Cardiac muscle cell (in vitro differentiated cells and primary cell): ENCODE results near the gene ADCY5. TPM values are rescaled to one million over a fixed set of nuclear protein-coding genes. Genes with fewer than 3 reads are reported as not detected.

Experiments
- DNase-seq, 2 donors: peaks; one replicate each; pipeline versions ENCODE4 v3.0.0 to v3.0.0-alpha.2; 2010 to 2017; ENCODE audit warnings: low read depth in 1 of 2, low spot score in 1 of 2
- H3K27ac ChIP-seq: fragments of 200-600 bp; sonication (generic); 2 replicates; pipeline ENCODE4 v1.5.1; 2016
- H3K27me3 ChIP-seq: fragments of 200-600 bp; sonication (generic); 2 replicates; pipeline ENCODE4 v1.6.0; 2016; ENCODE audit warnings: control low read depth
- H3K36me3 ChIP-seq: fragments of 200-600 bp; sonication (generic); 2 replicates; pipeline ENCODE4 v1.5.1; 2016; ENCODE audit warnings: control low read depth
- H3K4me1 ChIP-seq: fragments of 200-600 bp; sonication (generic); 2 replicates; pipeline ENCODE4 v1.8.1; 2017; ENCODE audit warnings: low read depth, mild to moderate bottlenecking, mixed run types
- H3K4me3 ChIP-seq: fragments of 200-600 bp; sonication (generic); 2 replicates; pipeline ENCODE4 v1.5.1; 2016; ENCODE audit warnings: mild to moderate bottlenecking
- H3K9me3 ChIP-seq: fragments of 200-600 bp; sonication (generic); 2 replicates; pipeline ENCODE4 v1.5.1; 2017; ENCODE audit warnings: low read depth, mild to moderate bottlenecking, control low read depth
- polyA plus RNA-seq: library from polyadenylated mRNA; unstranded; fragments of >200 nt; fragmentation: Nextera tagmentation; extraction: Ambion mirVana; gene quantifications from 2 replicates; pipeline ENCODE4 v1.2.1, GENCODE V29; 2016
- total RNA-seq: library from RNA; depleted of rRNA; stranded (reverse); fragments of >200 nt; gene quantifications from 2 replicates; pipeline ENCODE4 v1.2.3, GENCODE V29; 2016
- TF ChIP-seq, protein P1 (sequence below): IDR thresholded peaks from 2 replicates; pipeline ENCODE4 v1.5.1; 2012; ENCODE audit warnings: low read depth, mild to moderate bottlenecking, low read length

ADCY5 gene
- total and polyA plus RNA-seq, 2 experiments from 2014 or later, result 38.4 to 93.7 TPM

DNA sequence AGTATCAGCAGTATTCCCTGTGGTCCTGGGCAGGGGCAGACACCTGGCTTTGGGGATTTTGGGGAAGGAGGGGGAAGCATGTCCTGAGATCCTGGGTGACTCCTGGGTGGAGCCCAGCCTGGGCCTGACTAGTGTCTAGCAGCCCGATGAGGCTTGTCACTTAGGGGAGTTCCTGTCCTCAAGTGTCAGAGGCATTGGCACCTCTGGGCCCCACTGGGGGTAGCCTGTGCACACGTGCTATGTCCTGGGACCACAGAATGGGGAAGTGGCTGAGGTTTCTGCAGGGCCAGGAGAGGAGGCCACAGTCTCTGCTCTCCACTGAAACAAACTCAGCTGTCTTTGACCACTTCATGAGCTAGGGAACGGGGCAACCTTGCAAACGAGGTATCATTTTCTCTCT lies 31.5 kb upstream of the ADCY5 start:
- DNase-seq, result no peak
- H3K36me3 ChIP-seq, result no peaks in the 10 kb centered on the region
- H3K27me3 ChIP-seq, result no peaks in the 10 kb centered on the region
- no peaks in the 10 kb centered on the region for H3K4me1 ChIP-seq
- TF ChIP-seq, protein P1, sequence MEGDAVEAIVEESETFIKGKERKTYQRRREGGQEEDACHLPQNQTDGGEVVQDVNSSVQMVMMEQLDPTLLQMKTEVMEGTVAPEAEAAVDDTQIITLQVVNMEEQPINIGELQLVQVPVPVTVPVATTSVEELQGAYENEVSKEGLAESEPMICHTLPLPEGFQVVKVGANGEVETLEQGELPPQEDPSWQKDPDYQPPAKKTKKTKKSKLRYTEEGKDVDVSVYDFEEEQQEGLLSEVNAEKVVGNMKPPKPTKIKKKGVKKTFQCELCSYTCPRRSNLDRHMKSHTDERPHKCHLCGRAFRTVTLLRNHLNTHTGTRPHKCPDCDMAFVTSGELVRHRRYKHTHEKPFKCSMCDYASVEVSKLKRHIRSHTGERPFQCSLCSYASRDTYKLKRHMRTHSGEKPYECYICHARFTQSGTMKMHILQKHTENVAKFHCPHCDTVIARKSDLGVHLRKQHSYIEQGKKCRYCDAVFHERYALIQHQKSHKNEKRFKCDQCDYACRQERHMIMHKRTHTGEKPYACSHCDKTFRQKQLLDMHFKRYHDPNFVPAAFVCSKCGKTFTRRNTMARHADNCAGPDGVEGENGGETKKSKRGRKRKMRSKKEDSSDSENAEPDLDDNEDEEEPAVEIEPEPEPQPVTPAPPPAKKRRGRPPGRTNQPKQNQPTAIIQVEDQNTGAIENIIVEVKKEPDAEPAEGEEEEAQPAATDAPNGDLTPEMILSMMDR, result no peak
- no peak overlapping the region for H3K4me3 ChIP-seq
- no peaks in the 10 kb centered on the region for H3K9me3 ChIP-seq
- no peak overlapping the region for H3K27ac ChIP-seq

DNA sequence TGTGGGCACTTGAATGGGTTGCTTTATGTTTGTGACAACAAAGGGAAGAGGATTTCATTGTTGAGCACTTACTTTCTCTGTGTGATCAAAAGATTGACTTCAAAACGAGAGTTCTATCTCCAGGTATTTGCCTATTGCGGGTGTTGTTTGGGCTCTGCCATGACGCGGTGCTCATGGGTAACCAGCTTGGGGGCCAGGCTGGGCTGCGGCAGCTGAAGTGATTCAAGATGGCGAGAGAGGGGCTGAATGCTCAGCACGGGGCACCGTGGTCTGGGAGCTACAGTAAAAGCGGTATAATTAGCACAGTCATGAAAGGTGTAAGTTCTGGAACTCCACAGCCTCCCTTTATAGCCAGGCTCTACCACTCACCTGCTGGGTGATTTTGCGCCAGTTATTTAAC lies 31.0 kb upstream of the ADCY5 start:
- TF ChIP-seq, protein P1, result no peak

DNA sequence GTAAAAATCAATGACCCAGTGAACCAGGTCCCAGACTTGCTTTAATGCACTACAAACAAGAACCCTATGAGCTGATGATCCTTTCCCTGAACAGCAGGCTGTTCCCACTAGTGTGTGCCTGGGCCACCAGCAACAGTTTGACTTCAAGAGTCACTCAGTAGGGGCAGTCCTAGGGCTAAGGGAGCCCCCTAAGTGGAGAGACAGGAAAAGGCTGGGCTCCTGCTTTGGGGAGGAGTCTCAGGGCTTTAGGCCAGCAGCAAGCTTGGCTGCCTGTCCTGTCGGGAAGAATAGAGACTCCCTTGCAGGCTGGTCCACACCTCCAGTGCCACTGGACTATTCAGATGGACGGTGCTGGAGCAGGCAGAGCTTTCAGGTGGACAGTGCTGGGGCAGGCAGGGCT lies 29.4 kb upstream of the ADCY5 start:
- Histone ChIP-seq H3K9me3 (no peaks in the 10 kb centered on the region), H3K27me3 (no peaks in the 10 kb centered on the region), H3K4me3 (no peak overlapping the region), H3K27ac (no peak overlapping the region), H3K4me1 (no peaks in the 10 kb centered on the region), H3K36me3 (no peaks in the 10 kb centered on the region)
- TF ChIP-seq, protein P1, result no peak
- DNase-seq, result no peak

More for the DNA sequence above, 31.0 kb upstream of the ADCY5 start:
- no peaks in the 10 kb centered on the region for H3K4me1 ChIP-seq
- no peaks in the 10 kb centered on the region for H3K27me3 ChIP-seq
- H3K9me3 ChIP-seq, result no peaks in the 10 kb centered on the region
- no peak for DNase-seq
- H3K36me3 ChIP-seq, result no peaks in the 10 kb centered on the region
- H3K27ac ChIP-seq, result no peak overlapping the region
- H3K4me3 ChIP-seq, result no peak overlapping the region

DNA sequence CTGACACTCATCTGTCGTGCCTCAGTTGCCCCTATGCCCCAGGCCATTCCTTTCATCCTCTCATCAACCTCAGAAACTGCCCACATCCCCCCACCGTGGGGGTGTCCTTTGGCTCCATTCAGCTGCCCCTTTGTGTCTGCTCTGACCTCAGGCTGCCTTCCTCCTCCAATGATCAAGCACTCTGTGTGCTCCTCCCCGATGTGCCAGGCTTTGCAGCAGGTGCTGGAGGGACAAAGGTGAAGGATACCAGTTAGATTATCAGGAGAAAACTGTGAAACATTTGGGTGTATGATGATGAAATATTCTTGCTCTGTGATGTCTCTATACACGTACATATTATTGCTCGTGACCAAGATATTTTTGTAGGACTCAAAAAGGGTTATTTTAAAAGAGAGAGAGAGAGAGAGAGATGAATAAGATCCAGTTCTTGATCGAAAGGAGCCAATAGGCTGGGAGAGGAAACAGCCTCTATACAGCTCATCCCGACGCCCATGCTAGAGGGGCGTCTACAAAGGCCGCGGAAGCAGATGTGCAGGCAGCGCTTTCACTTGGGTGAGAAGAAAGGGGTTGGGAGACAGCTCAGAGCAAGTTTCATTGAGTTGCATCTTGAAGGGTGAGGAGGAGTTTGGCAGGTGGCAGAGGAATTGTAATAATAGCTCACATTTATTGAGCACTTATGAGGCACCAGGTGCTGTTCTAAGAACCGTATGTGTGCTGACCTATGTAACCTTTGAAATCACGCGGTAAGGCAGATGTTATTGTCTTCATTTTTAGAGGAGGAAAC lies 28.3 kb upstream of the ADCY5 start:
- H3K27ac ChIP-seq, result no peak overlapping the region
- no peak for DNase-seq
- TF ChIP-seq, protein P1, result no peak
- no peaks in the 10 kb centered on the region for H3K27me3 ChIP-seq
- H3K36me3 ChIP-seq, result no peaks in the 10 kb centered on the region
- no peaks in the 10 kb centered on the region for H3K9me3 ChIP-seq
- H3K4me3 ChIP-seq, result no peak overlapping the region
- no peaks in the 10 kb centered on the region for H3K4me1 ChIP-seq

DNA sequence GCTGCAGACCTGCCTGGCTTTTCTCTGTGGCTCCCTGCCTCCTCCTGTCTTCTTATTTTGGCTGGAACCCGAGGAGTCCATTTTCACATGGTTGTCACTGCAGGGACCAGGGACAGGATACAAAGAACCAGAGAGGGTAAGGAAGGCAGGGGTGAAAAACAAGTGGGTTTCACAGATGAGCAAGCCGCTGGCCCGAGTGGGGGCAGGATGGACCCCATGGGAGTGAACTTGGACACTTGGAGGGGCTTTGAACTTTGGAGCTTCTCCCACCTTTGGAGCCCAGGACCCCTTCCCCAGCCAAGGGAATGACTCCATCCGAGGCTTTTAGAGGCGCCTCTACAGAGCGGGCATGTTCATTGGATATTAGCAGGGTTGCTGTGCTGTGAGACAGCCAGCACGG lies 26.9 kb upstream of the ADCY5 start:
- Histone ChIP-seq H3K36me3 (no peaks in the 10 kb centered on the region), H3K4me3 (no peak overlapping the region), H3K4me1 (no peaks in the 10 kb centered on the region), H3K27ac (no peak overlapping the region), H3K27me3 (no peaks in the 10 kb centered on the region), H3K9me3 (no peaks in the 10 kb centered on the region)
- DNase-seq, result no peak
- TF ChIP-seq, protein P1, result no peak
